ENCODE measurements around the gene DNAJC8. TPM values are rescaled to one million over a fixed set of nuclear protein-coding genes. Genes with fewer than 3 reads are reported as not detected.

DNAJC8 gene
- total RNA-seq, 1 experiment from 2014 or later, result 60.0 TPM

GRCh38 chr1:28239004-28239403, 6.2 kb upstream of the DNAJC8 start:
- intact Hi-C loops (cut with micrococcal nuclease), result no loop called here
- CTCF ChIA-PET, result interaction anchor here (0.7 to 2.6 kb wide), 4 partner anchors 9 to 446 kb away, joined by 3 to 13 read pairs (median 5); no protein-coding TSS in a partner anchor

GRCh38 chr1:28236656-28237322, 4.0 kb upstream of the DNAJC8 start:
- TF ChIP-seq, protein P1, sequence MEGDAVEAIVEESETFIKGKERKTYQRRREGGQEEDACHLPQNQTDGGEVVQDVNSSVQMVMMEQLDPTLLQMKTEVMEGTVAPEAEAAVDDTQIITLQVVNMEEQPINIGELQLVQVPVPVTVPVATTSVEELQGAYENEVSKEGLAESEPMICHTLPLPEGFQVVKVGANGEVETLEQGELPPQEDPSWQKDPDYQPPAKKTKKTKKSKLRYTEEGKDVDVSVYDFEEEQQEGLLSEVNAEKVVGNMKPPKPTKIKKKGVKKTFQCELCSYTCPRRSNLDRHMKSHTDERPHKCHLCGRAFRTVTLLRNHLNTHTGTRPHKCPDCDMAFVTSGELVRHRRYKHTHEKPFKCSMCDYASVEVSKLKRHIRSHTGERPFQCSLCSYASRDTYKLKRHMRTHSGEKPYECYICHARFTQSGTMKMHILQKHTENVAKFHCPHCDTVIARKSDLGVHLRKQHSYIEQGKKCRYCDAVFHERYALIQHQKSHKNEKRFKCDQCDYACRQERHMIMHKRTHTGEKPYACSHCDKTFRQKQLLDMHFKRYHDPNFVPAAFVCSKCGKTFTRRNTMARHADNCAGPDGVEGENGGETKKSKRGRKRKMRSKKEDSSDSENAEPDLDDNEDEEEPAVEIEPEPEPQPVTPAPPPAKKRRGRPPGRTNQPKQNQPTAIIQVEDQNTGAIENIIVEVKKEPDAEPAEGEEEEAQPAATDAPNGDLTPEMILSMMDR (IDR thresholded peaks at IDR 0.05; ENCODE audit: unreplicated experiment), result no peak
- ChIA-PET POLR2A (interaction anchor here (0.6 to 11.6 kb wide), 14 partner anchors 9 to 513 kb away, joined by 3 to 314 read pairs (median 5); partner anchors contain the start of genes MED18 and SESN2), CTCF (interaction anchor here (2.6 kb wide), 1 partner anchor 12 kb away, joined by 13 read pairs; no protein-coding TSS in a partner anchor)
- intact Hi-C loops (cut with micrococcal nuclease), result no loop called here
- H3K27ac Mint-ChIP-seq (ENCODE audit: low read depth, unreplicated experiment), result no peak overlapping the region
- peaks cover 35% of the 10 kb centered on the region for H3K36me3 Mint-ChIP-seq (ENCODE audit: insufficient read depth, unreplicated experiment)
- BruUV-seq (replicated peaks), result no TSS peak
- no peak for DNase-seq (ENCODE audit: unreplicated experiment)
- no peaks in the 10 kb centered on the region for H3K9me3 Mint-ChIP-seq (ENCODE audit: unreplicated experiment)
- H3K27me3 Mint-ChIP-seq (ENCODE audit: insufficient read depth, unreplicated experiment), result no peaks in the 10 kb centered on the region
- H3K4me1 Mint-ChIP-seq (ENCODE audit: insufficient read depth, unreplicated experiment), result peaks cover 3% of the 10 kb centered on the region
- no peak overlapping the region for H3K4me3 Mint-ChIP-seq (ENCODE audit: unreplicated experiment)

More at GRCh38 chr1:28239004-28239403, 6.2 kb upstream of the DNAJC8 start:
- H3K4me1 Mint-ChIP-seq (ENCODE audit: insufficient read depth, unreplicated experiment), result peaks cover 10% of the 10 kb centered on the region
- no peak for DNase-seq (ENCODE audit: unreplicated experiment)
- H3K27me3 Mint-ChIP-seq (ENCODE audit: insufficient read depth, unreplicated experiment), result no peaks in the 10 kb centered on the region
- H3K27ac Mint-ChIP-seq (ENCODE audit: low read depth, unreplicated experiment), result peak overlapping the region; percentile 35
- TF ChIP-seq, protein P1 (IDR thresholded peaks at IDR 0.05; ENCODE audit: unreplicated experiment), result no peak
- no peak overlapping the region for H3K4me3 Mint-ChIP-seq (ENCODE audit: unreplicated experiment)
- H3K9me3 Mint-ChIP-seq (ENCODE audit: unreplicated experiment), result no peaks in the 10 kb centered on the region
- POLR2A ChIA-PET, result interaction anchor here (1.0 to 11.6 kb wide), 6 partner anchors 7 to 272 kb away, joined by 3 to 314 read pairs (median 10); partner anchors contain the start of genes EYA3 and SESN2
- no TSS peak for BruUV-seq (replicated peaks)
- peaks cover 28% of the 10 kb centered on the region for H3K36me3 Mint-ChIP-seq (ENCODE audit: insufficient read depth, unreplicated experiment)

GRCh38 chr1:28235755-28236655, 3.2 kb upstream of the DNAJC8 start, which contains the start of gene ATP5IF1:
Gene ATP5IF1 (plus strand): TSS chr1:28236124. CDS start chr1:28236184, 60 bp downstream.
- Mint-ChIP-seq H3K9me3 (ENCODE audit: unreplicated experiment) (no peaks in the 10 kb centered on the region), H3K27ac (ENCODE audit: low read depth, unreplicated experiment) (no peak within 1 kb of the TSS), H3K27me3 (ENCODE audit: insufficient read depth, unreplicated experiment) (no peaks in the 10 kb centered on the region), H3K4me3 (ENCODE audit: unreplicated experiment) (no peak within 1 kb of the TSS), H3K4me1 (ENCODE audit: insufficient read depth, unreplicated experiment) (no peaks in the 10 kb centered on the region), H3K36me3 (ENCODE audit: insufficient read depth, unreplicated experiment) (peaks cover 33% of the 10 kb centered on the region)
- BruUV-seq (replicated peaks), result no TSS peak
- CTCF ChIA-PET, result interaction anchor here (0.7 to 2.6 kb wide), 2 partner anchors 12 kb away, joined by 3 to 13 read pairs; no protein-coding TSS in a partner anchor
- intact Hi-C loops (cut with micrococcal nuclease), result no loop called here
- DNase-seq (ENCODE audit: unreplicated experiment), result peak; percentile 99
- TF ChIP-seq, protein P1 (IDR thresholded peaks at IDR 0.05; ENCODE audit: unreplicated experiment), result no peak
- POLR2A ChIA-PET, result interaction anchor here (0.6 to 11.6 kb wide), 26 partner anchors 10 to 427 kb away, joined by 3 to 314 read pairs (median 5); partner anchors contain the start of genes EYA3, MED18, PHACTR4 and SESN2

Data from MCF 10A (cell line).